ENCODE results near the gene PIK3R3.

DNA sequence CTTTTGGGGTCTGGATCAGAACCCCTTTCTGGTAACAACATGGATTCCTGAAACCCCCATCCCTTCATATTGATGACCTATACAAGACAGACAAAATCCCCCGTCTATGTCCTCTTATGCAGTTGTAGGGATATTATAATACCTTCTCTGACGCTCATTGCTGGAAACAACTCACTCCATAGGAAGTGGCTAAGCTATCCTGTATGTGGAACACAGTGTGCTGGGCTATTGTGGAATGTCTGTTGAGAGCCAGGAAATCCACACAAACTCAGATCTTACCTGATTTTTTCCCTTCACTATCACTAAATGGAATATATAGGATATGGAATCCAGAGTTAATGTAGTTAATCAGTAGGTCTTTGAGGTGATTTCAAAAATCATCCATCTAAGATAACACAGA lies 17.7 kb upstream of the PIK3R3 start:
- TF ChIP-seq, protein P1, sequence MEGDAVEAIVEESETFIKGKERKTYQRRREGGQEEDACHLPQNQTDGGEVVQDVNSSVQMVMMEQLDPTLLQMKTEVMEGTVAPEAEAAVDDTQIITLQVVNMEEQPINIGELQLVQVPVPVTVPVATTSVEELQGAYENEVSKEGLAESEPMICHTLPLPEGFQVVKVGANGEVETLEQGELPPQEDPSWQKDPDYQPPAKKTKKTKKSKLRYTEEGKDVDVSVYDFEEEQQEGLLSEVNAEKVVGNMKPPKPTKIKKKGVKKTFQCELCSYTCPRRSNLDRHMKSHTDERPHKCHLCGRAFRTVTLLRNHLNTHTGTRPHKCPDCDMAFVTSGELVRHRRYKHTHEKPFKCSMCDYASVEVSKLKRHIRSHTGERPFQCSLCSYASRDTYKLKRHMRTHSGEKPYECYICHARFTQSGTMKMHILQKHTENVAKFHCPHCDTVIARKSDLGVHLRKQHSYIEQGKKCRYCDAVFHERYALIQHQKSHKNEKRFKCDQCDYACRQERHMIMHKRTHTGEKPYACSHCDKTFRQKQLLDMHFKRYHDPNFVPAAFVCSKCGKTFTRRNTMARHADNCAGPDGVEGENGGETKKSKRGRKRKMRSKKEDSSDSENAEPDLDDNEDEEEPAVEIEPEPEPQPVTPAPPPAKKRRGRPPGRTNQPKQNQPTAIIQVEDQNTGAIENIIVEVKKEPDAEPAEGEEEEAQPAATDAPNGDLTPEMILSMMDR (IDR thresholded peaks at IDR 0.05) = no peak
- TF ChIP-seq, protein P2, sequence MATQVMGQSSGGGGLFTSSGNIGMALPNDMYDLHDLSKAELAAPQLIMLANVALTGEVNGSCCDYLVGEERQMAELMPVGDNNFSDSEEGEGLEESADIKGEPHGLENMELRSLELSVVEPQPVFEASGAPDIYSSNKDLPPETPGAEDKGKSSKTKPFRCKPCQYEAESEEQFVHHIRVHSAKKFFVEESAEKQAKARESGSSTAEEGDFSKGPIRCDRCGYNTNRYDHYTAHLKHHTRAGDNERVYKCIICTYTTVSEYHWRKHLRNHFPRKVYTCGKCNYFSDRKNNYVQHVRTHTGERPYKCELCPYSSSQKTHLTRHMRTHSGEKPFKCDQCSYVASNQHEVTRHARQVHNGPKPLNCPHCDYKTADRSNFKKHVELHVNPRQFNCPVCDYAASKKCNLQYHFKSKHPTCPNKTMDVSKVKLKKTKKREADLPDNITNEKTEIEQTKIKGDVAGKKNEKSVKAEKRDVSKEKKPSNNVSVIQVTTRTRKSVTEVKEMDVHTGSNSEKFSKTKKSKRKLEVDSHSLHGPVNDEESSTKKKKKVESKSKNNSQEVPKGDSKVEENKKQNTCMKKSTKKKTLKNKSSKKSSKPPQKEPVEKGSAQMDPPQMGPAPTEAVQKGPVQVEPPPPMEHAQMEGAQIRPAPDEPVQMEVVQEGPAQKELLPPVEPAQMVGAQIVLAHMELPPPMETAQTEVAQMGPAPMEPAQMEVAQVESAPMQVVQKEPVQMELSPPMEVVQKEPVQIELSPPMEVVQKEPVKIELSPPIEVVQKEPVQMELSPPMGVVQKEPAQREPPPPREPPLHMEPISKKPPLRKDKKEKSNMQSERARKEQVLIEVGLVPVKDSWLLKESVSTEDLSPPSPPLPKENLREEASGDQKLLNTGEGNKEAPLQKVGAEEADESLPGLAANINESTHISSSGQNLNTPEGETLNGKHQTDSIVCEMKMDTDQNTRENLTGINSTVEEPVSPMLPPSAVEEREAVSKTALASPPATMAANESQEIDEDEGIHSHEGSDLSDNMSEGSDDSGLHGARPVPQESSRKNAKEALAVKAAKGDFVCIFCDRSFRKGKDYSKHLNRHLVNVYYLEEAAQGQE (IDR thresholded peaks at IDR 0.05; ENCODE audit: insufficient read depth in 1 of 2, low read depth in 2 of 2, low read length in 1 of 2) = no peak
- TF ChIP-seq SIN3A (IDR thresholded peaks at IDR 0.05; ENCODE audit: borderline replicate concordance, insufficient read depth, low read depth, low read length) (no peak), TCF7L2 (IDR thresholded peaks at IDR 0.05; ENCODE audit: low read depth, low read length) (no peak)

All from Panc1 (cell line).